T-cell (primary cell): ENCODE data around the gene TMEM234. TPM values are rescaled to one million over a fixed set of nuclear protein-coding genes. Genes with fewer than 3 reads are reported as not detected.

Experiments used
- ATAC-seq, 4 experiments: fragments of 200-7000 bp in 3 of 4; fragments of 150-1000 bp in 1 of 4; cut with Tn5 transposase; replicated peaks in 1 of 4; 1 replicate in 3 of 4; 2 replicates in 1 of 4; pipeline ENCODE4 v1.10.0; 2021; ENCODE audit warnings: moderate library complexity in 3 of 4, mild to moderate bottlenecking in 2 of 4, moderate number of reproducible peaks in 1 of 4
- CTCF ChIA-PET, 2 donors: fragments of 300-600 bp; sonication (Branson Sonifier 250); formaldehyde crosslinking; loops; one replicate each; lab custom pipeline; 2022; ENCODE audit warnings: antibody characterized with exemption in 2 of 2; lab: Charles Lee
- POLR2A ChIA-PET, 2 donors: fragments of 300-600 bp; sonication (Branson Sonifier 250); formaldehyde crosslinking; loops; one replicate each; lab custom pipeline; 2022; ENCODE audit warnings: antibody characterized with exemption in 2 of 2; lab: Charles Lee
- DNase-seq, 35 experiments: peaks; one replicate each; pipeline versions ENCODE4 v3.0.0 to v3.0.0-alpha.2; 2013 to 2023
- H3K27ac ChIP-seq: one replicate; pipeline ENCODE4 v1.5.1; 2013; ENCODE audit warnings: low read length
- H3K27me3 ChIP-seq, 2 experiments: replicated peaks in 1 of 2; 1 replicate in 1 of 2; 2 replicates in 1 of 2; pipeline versions ENCODE4 v1.6.1 to v1.7.0; 2013; ENCODE audit warnings: low read length in 1 of 2, mixed read lengths in 1 of 2; ENCODE audit not compliant: control insufficient read depth in 2 of 2, insufficient read depth in 2 of 2; ENCODE audit errors: extremely low read depth in 1 of 2
- H3K36me3 ChIP-seq, 2 donors: 1 replicate in 1 of 2; 2 replicates in 1 of 2; pipeline versions ENCODE4 v1.6.1 to v1.7.0; 2013; ENCODE audit warnings: low read length in 1 of 2; ENCODE audit not compliant: control insufficient read depth in 2 of 2, insufficient read depth in 1 of 2; ENCODE audit errors: extremely low read depth in 1 of 2
- H3K4me1 ChIP-seq, 2 experiments: 1 replicate in 1 of 2; 2 replicates in 1 of 2; pipeline versions ENCODE4 v1.6.1 to v1.7.0; 2013; ENCODE audit warnings: low read length in 2 of 2, mixed read lengths in 1 of 2; ENCODE audit not compliant: insufficient read depth in 2 of 2, control insufficient read depth in 1 of 2; ENCODE audit errors: extremely low read depth in 1 of 2
- H3K4me3 ChIP-seq, 2 donors: 1 replicate in 1 of 2; 2 replicates in 1 of 2; pipeline versions ENCODE4 v1.5.1 to v1.7.0; 2013; ENCODE audit warnings: mild to moderate bottlenecking in 2 of 2, low read length in 1 of 2, moderate library complexity in 1 of 2; ENCODE audit not compliant: control insufficient read depth in 1 of 2; ENCODE audit errors: extremely low read depth in 1 of 2
- H3K9me3 ChIP-seq: 2 replicates; pipeline ENCODE4 v1.7.0; 2013
- H3K27ac Mint-ChIP-seq, 2 donors: one replicate each; pipeline ENCODE4 v1.8.0; 2020 to 2021; ENCODE audit warnings: mild to moderate bottlenecking in 2 of 2, mixed read lengths in 2 of 2
- H3K27me3 Mint-ChIP-seq, 2 donors: one replicate each; pipeline ENCODE4 v1.8.0; 2021 to 2022; ENCODE audit warnings: mixed read lengths in 2 of 2
- H3K36me3 Mint-ChIP-seq: one replicate; pipeline ENCODE4 v1.8.0; 2021; ENCODE audit warnings: mixed read lengths
- H3K4me1 Mint-ChIP-seq, 3 donors: one replicate each; pipeline ENCODE4 v1.8.0; 2020 to 2022; ENCODE audit warnings: mixed read lengths in 3 of 3, mild to moderate bottlenecking in 1 of 3
- H3K4me3 Mint-ChIP-seq, 3 donors: one replicate each; pipeline ENCODE4 v1.8.0; 2020 to 2022; ENCODE audit warnings: mild to moderate bottlenecking in 3 of 3, mixed read lengths in 3 of 3, moderate library complexity in 3 of 3
- H3K9me3 Mint-ChIP-seq, 3 donors: one replicate each; pipeline ENCODE4 v1.8.0; 2020 to 2022; ENCODE audit warnings: mixed read lengths in 3 of 3
- WGBS: methylation state at CpG from one replicate; pipeline ENCODE4 v1.1.5; 2013; ENCODE audit warnings: missing lambda C conversion rate; ENCODE audit not compliant: insufficient coverage; 5-methylcytosine and 5-hydroxymethylcytosine counted together
- total RNA-seq, 35 experiments: library from RNA in 6 of 35; stranded (reverse) in 6 of 35; fragments of 120-200 nt in 1 of 35; gene quantifications; one replicate each; pipeline versions ENCODE4 v1.2.1 to v1.2.4 and lab custom pipeline; 2013 to 2026

The TMEM234 gene
- total RNA-seq, 5 donors from 2014 or later (not counting 1 experiment from before 2014, with no cell fraction given) = 14.0 to 29.6 (median 26.0) TPM

GRCh38 chr1:32199717-32200072 is 22.5 kb downstream of the TMEM234 start:
- no peak overlapping the region for H3K4me3 ChIP-seq
- ChIA-PET POLR2A (no interaction called here), CTCF (no interaction called here)
- no peaks in the 10 kb centered on the region for H3K27me3 ChIP-seq
- H3K9me3 ChIP-seq = no peaks in the 10 kb centered on the region
- no peaks in the 10 kb centered on the region for H3K27me3 Mint-ChIP-seq
- ATAC-seq (no peak), DNase-seq (no peak)
- peaks cover 13% of the 10 kb centered on the region for H3K36me3 Mint-ChIP-seq
- peak overlapping the region; percentile 85 to 91 (median 89) for H3K4me3 Mint-ChIP-seq
- WGBS = 100% methylated on average over 2 of the region's 6 CpGs
- peaks cover 8 to 22% of the 10 kb centered on the region in 2 donors for H3K36me3 ChIP-seq
- peaks cover 62 to 79% (median 68%) of the 10 kb centered on the region in 3 donors for H3K4me1 Mint-ChIP-seq
- no peaks in the 10 kb centered on the region for H3K9me3 Mint-ChIP-seq
- H3K27ac Mint-ChIP-seq = peak overlapping the region in 1 of 2 donors; percentile 79
- peak overlapping the region; percentile 93 for H3K27ac ChIP-seq
- H3K4me1 ChIP-seq = peaks cover 28 to 67% of the 10 kb centered on the region in 2 experiments

- POLR2A ChIA-PET = interaction anchor here (0.6 kb wide), 3 partner anchors 108 to 145 kb away, joined by 3 to 5 read pairs (median 4); partner anchors contain the start of gene TMEM39B (in 1 of the 2)
- H3K4me1 Mint-ChIP-seq = peaks cover 67 to 79% (median 70%) of the 10 kb centered on the region in 3 donors
- Histone ChIP-seq H3K4me1 (peaks cover 28 to 69% of the 10 kb centered on the region in 2 experiments), H3K9me3 (no peaks in the 10 kb centered on the region), H3K27me3 (no peaks in the 10 kb centered on the region), H3K27ac (no peak overlapping the region), H3K36me3 (peaks cover 8 to 24% of the 10 kb centered on the region in 2 donors), H3K4me3 (no peak overlapping the region)
- CTCF ChIA-PET = interaction anchor here in 1 of 2 donors (0.6 kb wide), 1 partner anchor 91 kb away, joined by 4 read pairs; the partner anchor contains the start of gene KPNA6
- DNase-seq = no peak
- H3K9me3 Mint-ChIP-seq = no peaks in the 10 kb centered on the region
- no peaks in the 10 kb centered on the region for H3K27me3 Mint-ChIP-seq
- WGBS = 100% methylated on average over 1 of the region's 4 CpGs
- ATAC-seq = no peak
- H3K4me3 Mint-ChIP-seq = peak overlapping the region in 1 of 3 donors; percentile 15
- H3K27ac Mint-ChIP-seq = peak overlapping the region in 1 of 2 donors; percentile 79
- H3K36me3 Mint-ChIP-seq = peaks cover 18% of the 10 kb centered on the region
Observed at GRCh38 chr1:32199043-32199716, 23.0 kb downstream of the TMEM234 start.

GRCh38 chr1:32198237-32199042 is 23.7 kb downstream of the TMEM234 start:
- H3K4me1 ChIP-seq = peaks cover 28 to 69% of the 10 kb centered on the region in 2 experiments
- no peak overlapping the region for H3K27ac ChIP-seq
- DNase-seq (no peak), ATAC-seq (no peak)
- H3K4me3 ChIP-seq = no peak overlapping the region
- Mint-ChIP-seq H3K9me3 (no peaks in the 10 kb centered on the region), H3K27me3 (no peaks in the 10 kb centered on the region), H3K36me3 (peaks cover 23% of the 10 kb centered on the region), H3K4me1 (peaks cover 66 to 78% (median 68%) of the 10 kb centered on the region in 3 donors), H3K4me3 (no peak overlapping the region), H3K27ac (peak overlapping the region; percentile 28 to 68)
- 92% methylated on average over 3 of the region's 3 CpGs for WGBS
- ChIA-PET CTCF (interaction anchor here in 1 of 2 donors (0.6 to 0.7 kb wide), 2 partner anchors 91 to 466 kb away, joined by 3 to 4 read pairs; partner anchors contain the start of gene KPNA6), POLR2A (interaction anchor here (0.6 to 0.7 kb wide), 4 partner anchors 52 to 146 kb away, joined by 3 to 6 read pairs (median 4); partner anchors contain the start of gene TMEM39B (in 1 of the 2))
- peaks cover 12 to 28% of the 10 kb centered on the region in 2 donors for H3K36me3 ChIP-seq
- H3K9me3 ChIP-seq = no peaks in the 10 kb centered on the region
- no peaks in the 10 kb centered on the region for H3K27me3 ChIP-seq

- DNase-seq (no peak), ATAC-seq (no peak)
- H3K27ac Mint-ChIP-seq = no peak overlapping the region
- peaks cover 12 to 33% of the 10 kb centered on the region in 2 donors for H3K36me3 ChIP-seq
- no peak overlapping the region for H3K4me3 Mint-ChIP-seq
- no peaks in the 10 kb centered on the region for H3K27me3 ChIP-seq
- no peaks in the 10 kb centered on the region for H3K27me3 Mint-ChIP-seq
- H3K4me1 ChIP-seq = peaks cover 28 to 69% of the 10 kb centered on the region in 2 experiments
- no peaks in the 10 kb centered on the region for H3K9me3 ChIP-seq
- 100% methylated on average over 3 of the region's 6 CpGs for WGBS
- ChIA-PET POLR2A (interaction anchor here in 1 of 2 donors (0.7 kb wide), 1 partner anchor 51 kb away, joined by 6 read pairs; no protein-coding TSS in a partner anchor), CTCF (interaction anchor here in 1 of 2 donors (0.5 to 1.2 kb wide), 4 partner anchors 18 to 465 kb away, joined by 3 to 6 read pairs (median 3); no protein-coding TSS in a partner anchor)
- no peak overlapping the region for H3K27ac ChIP-seq
- peaks cover 66 to 73% (median 69%) of the 10 kb centered on the region in 3 donors for H3K4me1 Mint-ChIP-seq
- no peaks in the 10 kb centered on the region for H3K9me3 Mint-ChIP-seq
- no peak overlapping the region for H3K4me3 ChIP-seq
- peaks cover 29% of the 10 kb centered on the region for H3K36me3 Mint-ChIP-seq
Observed at GRCh38 chr1:32197837-32198236, 24.3 kb downstream of the TMEM234 start.

GRCh38 chr1:32197074-32197473 is 25.1 kb downstream of the TMEM234 start:
- WGBS = no CpG with 5 or more reads among the region's 1 CpG
- peaks cover 14 to 41% of the 10 kb centered on the region in 2 donors for H3K36me3 ChIP-seq
- no peaks in the 10 kb centered on the region for H3K27me3 ChIP-seq
- no peaks in the 10 kb centered on the region for H3K9me3 ChIP-seq
- peak overlapping the region; percentile 53 to 76 for H3K27ac Mint-ChIP-seq
- DNase-seq (no peak), ATAC-seq (no peak)
- H3K27ac ChIP-seq = no peak overlapping the region
- H3K4me1 Mint-ChIP-seq = peaks cover 59 to 67% (median 63%) of the 10 kb centered on the region in 3 donors
- peak overlapping the region in 1 of 3 donors; percentile 64 for H3K4me3 Mint-ChIP-seq
- H3K4me1 ChIP-seq = peaks cover 26 to 62% of the 10 kb centered on the region in 2 experiments
- no peak overlapping the region for H3K4me3 ChIP-seq
- H3K9me3 Mint-ChIP-seq = no peaks in the 10 kb centered on the region
- CTCF ChIA-PET = interaction anchor here in 1 of 2 donors (0.5 to 1.2 kb wide), 3 partner anchors 18 to 124 kb away, joined by 3 to 6 read pairs (median 3); no protein-coding TSS in a partner anchor
- peaks cover 36% of the 10 kb centered on the region for H3K36me3 Mint-ChIP-seq
- H3K27me3 Mint-ChIP-seq = no peaks in the 10 kb centered on the region
- POLR2A ChIA-PET = interaction anchor here in 1 of 2 donors (0.6 kb wide), 1 partner anchor 68 kb away, joined by 20 read pairs; no protein-coding TSS in a partner anchor
